Activated T-cell treated with anti-CD3 and anti-CD28 coated beads for 24 hours (primary cell): ENCODE results near the gene RPTOR.

ENCODE experiments used
- DNase-seq: peaks from one replicate; pipeline ENCODE4 v3.0.0-alpha.2; 2020; ENCODE audit warnings: low read depth

RPTOR gene

DNA sequence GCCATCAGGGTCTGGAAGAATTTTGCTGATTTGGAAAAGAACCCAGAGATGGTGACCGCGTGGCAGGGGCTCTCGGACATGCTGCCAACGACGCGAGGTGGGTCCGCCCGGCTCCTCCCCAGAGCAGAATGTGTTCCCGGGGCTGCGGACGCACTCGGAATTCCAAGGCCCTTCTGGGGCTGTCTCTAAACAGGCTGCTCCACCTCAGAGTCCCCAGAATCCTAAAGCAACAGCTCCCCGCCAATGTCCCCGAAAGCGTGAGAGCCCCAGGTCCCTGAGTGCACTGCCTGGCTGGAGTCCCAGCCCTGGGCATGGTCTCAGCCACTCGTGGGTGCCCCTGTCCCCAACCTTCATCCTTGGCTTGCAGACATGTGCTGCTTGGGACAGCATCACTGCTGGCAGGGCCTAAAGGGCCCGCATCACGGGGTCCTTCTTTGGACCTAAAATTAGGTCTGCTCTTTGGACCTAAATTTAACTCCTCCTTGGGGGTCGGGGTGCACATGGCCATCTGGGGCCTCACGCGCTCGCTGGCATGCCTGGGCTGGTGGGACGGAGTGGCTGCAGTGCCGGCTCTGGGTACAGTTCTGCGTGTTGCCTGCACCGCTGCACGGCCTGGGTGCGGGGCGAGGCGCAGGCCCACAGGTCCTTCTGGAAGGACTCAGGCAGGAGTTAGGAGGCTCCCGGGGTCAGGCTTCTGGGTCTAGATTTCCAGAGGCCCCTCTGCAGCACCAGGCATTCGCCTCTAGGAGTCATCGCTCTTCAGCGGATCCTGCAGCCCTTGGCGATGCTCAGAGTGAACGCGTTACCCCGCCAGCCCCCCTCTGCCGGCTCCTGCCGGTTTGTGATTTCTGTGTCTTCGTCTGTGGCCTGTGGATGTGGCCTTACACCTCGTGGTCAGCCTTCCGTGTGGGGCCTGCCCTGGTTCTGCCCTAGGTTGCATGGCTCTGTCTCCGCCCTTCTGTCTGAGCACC is 405.1 kb downstream of the RPTOR start:
- DNase-seq: no peak

DNA sequence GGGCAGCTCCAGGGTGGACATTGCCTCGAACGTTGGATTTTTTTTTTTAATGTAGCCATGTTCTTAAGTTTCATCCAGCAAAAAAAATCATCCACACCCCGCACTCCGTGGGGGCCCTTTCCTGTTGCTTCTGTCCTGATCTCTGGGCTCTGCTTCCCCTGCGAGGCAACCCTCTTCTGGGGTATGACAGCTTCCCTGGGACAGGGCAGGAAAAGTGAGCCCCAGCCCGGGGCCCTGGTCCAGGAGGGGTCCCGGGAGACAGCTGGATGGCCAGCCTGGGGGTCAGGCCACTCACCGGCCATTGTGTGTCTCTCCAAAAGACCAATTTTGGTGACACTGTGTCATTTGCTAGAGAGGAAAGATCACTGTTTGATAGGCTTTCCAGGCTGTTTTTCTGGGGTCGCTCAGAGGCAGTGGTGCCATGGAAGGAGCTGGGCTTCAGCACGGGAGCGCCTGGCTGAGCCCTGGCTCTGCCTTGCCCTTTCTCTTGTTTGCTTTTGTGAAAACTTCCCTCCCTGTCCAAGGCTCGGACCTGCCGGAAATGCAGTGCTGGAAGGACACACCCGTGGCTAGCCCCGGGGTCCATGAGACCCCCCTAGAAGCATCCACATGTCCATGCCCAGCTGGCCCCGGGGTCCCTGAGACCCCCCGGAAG is 406.0 kb downstream of the RPTOR start:
- DNase-seq: no peak

DNA sequence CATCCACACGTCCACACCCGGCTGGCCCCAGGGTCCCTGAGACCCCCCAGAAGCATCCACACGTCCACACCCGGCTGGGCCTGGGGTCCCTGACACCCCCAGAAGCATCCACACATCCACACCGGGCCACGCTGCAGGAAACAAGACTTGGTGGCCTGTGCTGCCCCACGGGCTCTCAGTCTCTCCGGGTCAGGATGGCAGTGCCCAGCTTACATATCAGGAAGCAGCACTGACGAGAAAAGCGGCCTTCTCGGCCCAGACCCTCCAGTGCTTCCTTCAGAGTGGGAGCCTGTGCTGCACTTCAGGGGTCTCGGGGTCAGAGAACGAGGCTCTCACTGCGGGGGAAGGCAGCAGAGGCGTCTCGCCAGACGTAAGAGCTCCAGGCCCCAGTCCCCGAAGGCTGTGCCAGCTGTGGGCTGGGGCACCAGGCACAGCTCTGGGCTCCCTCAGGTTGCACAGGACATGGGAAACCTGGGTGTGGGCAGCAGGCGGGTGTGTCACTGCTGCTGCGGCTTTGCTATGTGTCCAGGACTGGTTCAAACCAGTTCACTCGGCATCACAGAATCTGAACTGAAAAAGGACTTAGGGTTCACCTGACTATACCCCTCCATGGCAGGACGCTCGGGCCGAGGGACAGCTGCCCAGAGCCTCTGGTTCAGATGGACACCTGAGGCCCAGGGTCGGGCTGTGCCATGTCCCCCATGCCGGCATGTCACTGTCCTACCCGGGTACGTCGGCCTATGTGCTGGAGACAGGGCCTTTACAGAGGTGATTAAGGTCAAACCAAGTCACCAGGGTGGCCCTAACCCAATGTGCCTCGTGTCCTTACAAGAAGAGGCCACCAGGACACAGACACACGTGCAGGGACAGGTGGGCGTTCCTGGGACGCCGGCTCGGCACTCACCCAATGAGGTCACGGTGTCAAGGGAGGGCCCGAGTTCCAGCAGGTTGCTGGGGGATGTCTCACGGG is 406.8 kb downstream of the RPTOR start:
- no peak for DNase-seq

DNA sequence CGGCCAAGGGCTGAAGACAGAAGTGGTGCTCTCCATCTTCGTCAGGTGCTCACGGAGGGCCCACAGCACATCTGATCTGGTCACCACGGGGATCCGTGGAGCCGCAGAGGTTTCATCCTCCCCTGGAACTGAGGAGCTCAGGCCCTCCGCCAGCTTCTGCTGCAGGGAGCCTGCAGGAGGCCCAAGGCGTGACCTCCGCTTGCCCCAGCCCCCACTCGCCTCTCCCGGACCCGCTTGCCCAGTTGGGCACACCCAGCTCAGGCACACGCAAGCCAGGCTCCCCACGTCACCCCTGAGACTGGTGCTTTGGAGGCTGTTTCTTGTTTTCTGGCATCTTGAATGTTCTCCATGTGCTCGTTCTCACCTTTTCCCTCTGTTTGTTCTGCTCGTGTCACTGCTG is 407.7 kb downstream of the RPTOR start:
- no peak for DNase-seq

DNA sequence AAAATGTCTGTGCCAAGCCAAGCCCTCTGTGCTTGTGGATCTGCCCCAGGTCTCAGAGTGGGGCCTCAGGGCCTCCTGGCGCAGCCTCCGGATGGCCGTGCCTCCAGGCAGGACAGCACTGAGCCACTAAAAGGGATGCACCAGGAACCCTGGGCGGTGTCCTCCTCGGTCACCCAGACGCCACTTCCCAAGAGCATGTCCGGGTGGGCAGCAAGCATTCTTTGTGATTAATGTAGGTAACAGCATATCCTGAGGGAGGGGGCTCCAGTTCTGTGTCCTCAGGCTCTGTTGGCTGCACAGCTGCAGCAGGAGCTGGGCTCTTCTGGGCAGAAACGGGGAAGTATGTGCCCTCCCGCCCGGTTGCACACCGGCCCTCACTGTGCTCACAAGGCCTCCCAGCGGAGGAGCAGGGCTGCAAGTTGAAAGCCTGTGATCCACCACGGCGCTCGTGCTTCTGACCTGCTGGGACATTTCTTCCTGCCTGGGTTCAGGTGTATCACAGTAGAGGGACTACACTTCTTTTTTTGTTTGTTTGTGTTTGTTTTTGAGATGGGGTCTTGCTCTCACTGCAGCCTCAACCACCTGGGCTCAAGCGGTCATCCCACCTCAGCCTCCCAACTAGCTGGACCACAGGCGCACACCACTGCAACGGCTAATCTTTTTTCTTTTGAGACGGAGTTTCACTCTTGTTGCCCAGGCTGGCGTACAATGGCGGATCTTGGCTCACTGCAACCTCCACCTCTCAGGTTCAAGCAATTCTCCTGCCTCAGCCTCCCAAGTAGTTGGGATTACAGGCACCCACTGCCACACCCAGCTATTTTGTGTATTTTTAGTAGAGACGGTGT is 409.1 kb downstream of the RPTOR start:
- no peak for DNase-seq

DNA sequence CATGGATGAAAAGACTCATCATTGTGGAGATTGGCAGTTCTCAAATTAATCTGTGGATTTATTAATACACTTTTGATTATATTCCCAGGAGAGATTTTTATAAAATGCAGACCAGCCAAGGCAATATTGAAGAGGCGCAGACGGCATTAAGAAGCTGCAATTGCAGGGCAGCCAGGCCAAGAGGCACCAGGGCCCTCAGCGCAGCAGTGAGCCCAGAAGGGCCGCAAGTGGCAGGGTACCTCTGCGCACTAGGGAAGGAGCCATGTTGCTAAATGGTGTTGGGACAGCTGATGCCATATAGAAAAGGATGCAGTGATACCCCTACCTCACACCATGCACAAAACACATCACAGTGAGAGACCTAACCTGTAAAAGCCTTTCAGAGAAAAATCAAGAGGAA is 410.4 kb downstream of the RPTOR start:
- no peak for DNase-seq

DNA sequence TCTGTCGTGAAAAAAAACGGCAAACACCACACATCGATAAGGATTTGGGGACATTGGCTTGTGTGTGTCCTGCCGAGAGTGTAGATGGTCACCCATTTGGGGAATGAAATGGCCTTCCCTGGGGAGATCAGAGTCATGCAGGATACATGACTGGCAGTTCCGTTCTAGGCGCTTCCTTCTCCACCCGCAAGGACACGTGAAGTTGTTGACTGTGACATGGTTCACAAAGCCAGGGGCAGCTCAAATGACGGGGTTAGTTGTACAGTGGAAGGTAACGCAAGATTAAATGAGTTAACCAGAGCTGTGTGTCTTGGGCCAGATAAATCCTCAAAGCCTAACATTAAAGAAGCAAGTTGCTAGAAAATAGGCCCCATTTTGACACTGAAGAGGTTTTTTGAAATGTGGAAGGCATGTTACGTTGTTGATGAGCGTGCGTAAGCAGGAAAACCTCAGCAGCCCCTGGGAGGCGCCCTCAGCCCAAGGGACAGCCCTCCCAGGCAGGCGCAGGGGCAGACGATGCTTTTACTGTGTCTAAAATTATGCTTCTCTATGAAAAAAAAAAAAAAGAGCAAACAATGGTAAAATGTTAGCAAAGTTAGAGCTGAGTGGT is 411.1 kb downstream of the RPTOR start:
- DNase-seq: no peak

DNA sequence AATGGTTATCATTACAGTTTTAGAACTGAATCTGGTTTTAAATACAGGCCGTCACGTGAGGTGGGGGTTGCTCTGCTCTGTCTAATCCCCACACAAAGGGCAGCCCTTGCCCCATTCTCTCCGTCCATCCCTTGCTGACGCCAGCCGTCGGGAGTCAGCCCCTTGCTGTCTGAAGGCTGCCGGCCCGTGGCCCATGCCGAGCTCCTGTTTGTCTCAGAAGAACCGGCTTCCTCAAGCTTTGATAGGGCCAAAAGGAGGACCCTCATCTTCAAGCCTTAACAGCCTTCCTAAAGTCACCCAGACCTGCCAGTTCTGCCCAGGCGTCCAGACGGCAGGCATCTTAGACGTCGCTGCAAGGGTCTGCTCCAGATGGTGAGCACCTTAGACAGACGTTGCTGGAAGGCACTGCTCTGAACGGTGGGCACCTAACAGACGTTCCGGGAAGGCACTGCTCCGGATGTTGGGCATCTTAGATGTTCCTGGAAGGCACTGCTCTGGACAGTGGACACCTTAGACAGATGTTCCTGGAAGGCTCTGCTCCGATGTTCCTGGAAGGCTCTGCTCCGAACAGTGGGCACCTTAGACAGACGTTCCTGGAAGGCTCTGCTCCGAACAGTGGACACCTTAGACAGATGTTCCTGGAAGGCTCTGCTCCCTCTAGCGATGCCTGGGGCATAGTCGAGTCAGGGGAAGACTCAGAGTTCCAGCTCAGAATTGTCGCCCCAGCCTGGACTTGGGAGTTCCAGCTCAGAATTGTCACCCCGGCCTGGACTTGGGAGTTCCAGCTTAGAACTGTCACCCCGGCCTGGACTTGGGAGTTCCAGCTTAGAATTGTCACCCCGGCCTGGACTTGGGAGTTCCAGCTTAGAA is 411.9 kb downstream of the RPTOR start:
- no peak for DNase-seq

DNA sequence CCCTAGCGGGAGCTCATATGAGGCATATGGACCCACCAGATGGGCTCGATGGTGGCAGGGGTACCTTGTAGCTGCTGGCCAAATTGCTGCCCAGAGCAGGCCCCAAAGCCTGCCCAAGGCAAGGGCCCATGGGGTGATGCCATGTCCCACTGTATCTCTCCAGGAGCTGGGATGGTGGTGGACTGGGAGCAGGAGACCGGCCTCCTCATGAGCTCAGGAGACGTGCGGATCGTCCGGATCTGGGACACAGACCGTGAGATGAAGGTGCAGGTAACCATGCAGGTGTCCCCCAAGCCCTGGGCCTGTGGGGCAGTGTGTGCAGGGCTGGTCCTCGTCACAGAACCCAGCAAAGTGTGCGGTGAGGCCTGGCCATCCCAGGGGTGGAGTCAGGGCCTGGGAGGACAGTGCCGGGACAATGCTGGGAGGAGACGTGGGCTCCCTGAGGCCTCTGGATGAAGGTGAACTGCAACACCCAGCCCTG is 412.9 kb downstream of the RPTOR start:
- DNase-seq: no peak

DNA sequence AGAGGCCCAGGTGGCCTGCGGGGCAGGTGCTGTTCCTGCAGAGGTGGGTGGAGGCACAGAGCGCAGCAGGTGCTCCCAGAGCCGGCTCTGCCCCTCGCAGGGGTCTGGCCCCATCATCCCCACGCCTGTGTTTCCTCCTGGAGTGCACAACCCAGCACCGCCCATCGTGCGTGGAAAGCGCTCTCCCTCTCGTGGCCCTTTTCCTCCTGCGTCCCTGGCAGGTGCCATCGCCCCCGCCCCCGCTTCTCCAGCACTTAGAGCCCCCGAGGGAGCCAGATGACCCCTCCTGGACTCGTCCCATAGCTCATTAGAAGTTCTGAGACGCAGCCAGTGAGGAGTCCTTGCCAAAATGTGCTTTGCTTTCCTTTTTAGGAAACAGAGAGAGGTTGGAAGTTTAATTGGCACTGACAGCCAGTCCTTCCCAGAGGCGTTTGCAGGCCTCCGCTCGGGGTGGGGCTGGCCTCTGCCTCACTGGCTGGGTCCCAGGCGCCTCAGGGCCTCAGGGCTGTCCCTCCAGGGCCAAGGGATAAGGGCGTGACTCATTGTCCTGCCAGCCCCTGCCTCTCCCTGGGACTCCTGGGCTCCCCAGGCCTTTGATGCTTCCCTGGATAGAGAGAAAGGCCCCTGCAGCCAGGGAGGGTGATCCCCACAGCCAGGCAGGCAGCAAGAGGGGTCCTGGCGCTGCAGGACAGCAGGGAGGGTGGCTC is 414.8 kb downstream of the RPTOR start:
- DNase-seq: no peak

DNA sequence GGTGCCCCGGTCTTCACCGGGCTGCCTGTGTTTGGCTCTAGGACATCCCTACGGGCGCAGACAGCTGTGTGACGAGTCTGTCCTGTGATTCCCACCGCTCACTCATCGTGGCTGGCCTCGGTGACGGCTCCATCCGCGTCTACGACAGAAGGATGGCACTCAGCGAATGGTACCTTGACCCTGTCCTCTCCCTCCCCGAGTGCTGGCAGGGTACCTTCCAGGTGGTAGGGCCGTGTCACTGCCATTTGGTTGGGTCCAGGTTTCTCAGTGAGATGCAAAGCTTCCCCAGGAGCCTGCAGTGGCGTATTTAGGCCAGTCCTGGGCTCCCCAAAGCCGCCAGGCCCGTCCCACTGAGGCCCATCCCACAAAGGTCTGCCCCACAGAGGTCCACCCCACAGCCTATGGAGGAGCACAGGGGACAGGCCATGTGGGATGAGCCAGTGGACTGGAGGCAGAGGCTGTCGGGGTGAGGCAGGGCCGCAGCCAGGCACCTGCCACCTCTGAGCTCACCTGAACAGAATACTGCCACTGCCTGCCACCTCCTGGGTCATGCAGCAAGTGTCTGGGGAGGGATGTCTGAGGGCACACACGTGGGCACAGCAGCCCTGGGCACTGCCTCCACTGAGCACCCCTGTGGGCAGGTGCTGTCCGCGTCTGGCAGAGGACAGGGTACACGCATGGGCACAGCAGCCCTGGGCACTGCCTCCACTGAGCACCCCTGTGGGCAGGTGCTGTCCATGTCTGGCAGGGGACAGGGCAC is 415.6 kb downstream of the RPTOR start:
- no peak for DNase-seq

DNA sequence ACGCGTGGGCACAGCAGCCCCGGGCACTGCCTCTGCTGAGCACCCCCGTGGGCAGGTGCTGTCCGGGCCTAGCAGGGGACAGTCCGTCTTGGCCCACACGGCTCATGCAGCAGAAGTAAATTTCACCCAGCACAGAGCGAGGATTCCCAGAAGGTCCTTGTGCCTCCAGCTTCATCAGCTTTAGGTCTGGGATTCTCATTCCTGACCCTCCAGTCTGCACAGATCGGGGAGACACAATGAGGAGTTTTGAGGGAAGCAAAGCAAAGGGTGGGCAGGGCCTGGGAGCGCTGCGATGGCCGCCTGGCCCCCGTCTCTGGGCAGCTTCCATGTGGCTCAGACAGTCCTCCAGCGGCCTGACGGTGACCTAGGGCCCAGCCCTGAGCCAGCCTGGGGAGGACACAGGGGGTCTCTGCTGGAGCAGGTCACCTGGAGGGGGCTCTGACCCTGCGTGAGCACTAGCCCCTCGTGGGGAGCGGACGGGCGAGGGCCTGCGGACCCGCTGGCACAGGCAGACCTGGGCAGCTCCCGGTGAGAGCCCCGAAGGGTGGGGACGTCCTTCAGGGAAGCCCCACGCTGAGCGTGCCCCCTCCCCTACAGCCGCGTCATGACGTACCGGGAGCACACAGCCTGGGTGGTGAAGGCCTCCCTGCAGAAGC is 416.3 kb downstream of the RPTOR start:
- DNase-seq: no peak

DNA sequence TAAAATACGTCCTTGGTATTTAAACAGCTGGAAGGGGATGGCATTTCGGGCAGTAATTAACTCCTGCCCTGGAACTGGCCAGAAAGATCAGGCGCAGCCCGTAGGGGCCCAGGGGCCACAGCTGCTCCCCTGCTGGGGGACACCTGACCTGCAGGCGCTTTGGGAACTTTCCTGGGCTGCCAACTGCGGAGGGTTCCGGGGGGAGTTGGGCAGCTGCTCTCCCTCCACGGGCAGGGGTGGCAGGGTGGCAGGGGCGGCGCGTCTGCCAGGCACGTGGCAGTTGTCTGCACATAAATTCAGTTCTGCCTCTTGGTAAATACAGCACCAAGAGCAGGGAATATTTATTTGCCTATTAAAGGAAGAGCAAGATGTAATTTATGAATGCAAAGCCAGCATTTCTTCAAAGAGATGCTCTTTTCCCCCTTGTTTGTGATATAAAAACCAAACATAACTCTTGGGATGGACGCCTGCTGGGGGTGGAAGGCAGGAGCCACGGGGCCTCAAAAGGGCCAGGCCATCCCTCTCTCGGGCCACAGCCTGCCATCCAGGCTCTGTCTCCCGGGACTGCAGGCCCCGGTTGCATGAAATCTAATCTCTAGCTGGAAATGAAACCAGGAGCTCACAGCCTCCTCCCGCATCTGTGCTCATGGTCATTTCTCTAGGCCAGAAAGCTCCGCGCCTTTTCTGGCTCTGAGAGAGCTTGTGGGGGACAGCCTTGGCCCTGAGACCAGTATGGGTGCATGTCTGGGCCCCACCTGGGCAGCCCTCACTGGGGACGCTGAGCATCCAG is 417.1 kb downstream of the RPTOR start:
- no peak for DNase-seq

DNA sequence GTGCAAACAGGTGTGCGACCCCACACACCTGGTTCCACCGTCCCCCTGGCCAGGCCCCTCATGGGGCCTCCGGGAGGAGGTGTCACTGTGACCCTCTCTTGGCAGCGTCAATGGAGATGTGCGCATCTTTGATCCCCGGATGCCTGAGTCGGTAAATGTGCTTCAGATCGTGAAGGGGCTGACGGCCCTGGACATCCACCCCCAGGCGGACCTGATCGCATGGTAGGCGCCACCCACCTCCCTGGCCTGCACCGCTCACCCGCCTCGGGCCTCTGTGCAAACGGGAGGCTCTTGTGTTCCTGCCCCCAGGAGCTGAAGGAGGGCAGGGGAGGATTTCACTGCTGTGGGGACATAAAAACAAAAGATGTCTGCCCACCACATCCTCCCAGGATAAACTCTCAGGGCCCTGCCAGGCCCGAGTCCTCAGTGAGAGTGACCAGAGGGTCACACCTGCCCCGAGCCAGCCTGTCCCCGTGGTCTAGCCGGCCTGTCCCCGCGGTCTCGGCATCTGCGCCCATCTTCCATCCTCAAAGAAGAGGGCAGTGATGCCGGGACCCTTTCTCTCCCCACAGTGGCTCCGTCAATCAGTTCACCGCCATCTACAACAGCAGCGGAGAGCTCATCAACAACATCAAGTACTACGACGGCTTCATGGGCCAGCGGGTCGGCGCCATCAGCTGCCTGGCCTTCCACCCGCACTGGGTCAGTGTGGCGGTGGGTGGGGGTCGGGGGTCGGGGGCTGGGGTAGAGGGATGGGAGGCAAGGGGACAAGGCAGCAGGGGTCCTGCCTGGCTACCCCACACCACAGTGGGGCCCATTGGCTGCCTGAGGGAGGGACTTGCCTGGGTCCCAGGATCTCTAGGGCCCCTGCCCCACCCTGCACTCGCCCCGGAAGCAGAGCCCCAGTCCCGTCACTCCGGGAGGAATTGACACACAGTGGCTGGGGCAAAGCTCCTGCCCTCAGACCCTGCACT is 418.0 kb downstream of the RPTOR start:
- DNase-seq: no peak

DNA sequence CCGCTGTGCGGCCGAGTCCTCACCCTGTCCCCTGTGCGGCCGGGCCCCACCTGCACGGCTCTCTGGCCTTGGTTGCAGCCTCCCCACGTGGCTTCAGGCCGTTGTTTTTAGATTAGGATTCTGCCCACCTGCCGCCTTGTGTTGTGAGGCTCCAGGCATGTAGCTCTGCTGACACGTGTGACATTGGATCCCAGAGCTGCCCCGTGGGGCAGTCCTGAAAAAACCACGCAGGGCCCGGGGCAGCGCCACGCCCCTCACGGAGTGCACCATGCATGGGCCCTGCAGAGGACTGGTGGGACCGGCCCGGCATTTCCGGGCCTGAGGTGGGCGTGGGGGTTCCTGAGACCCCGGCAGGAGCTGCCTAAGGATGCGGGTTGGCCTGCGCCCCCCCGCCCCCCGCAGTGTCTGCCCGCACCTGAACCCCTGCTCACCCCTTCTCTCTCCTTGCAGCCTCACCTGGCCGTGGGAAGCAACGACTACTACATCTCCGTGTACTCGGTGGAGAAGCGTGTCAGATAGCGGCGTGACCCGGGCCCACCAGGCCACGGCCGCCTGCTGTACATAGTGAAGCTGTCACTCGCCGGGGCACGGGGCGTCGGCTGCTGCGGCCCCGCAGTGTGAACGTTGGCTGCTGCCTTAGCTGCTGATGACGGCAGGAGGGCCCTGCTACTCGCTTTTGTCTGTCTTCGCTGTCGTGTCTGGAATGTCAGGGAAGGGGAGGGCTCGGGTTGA is 419.3 kb downstream of the RPTOR start:
- no peak for DNase-seq
